Non-pigmented ciliary epithelial cell (primary cell): ENCODE data around the gene CAPN14.
A peak's percentile ranks its signal among the peaks of the same experiment; 100 is the strongest.

Experiments
- DNase-seq: peaks from one replicate; pipeline ENCODE4 v3.0.0-alpha.2; 2010; ENCODE audit warnings: low read depth

CAPN14 gene

GRCh38 chr2:31241625-31242270 is 24.4 kb upstream of the CAPN14 start:
- DNase-seq: no peak

DNA sequence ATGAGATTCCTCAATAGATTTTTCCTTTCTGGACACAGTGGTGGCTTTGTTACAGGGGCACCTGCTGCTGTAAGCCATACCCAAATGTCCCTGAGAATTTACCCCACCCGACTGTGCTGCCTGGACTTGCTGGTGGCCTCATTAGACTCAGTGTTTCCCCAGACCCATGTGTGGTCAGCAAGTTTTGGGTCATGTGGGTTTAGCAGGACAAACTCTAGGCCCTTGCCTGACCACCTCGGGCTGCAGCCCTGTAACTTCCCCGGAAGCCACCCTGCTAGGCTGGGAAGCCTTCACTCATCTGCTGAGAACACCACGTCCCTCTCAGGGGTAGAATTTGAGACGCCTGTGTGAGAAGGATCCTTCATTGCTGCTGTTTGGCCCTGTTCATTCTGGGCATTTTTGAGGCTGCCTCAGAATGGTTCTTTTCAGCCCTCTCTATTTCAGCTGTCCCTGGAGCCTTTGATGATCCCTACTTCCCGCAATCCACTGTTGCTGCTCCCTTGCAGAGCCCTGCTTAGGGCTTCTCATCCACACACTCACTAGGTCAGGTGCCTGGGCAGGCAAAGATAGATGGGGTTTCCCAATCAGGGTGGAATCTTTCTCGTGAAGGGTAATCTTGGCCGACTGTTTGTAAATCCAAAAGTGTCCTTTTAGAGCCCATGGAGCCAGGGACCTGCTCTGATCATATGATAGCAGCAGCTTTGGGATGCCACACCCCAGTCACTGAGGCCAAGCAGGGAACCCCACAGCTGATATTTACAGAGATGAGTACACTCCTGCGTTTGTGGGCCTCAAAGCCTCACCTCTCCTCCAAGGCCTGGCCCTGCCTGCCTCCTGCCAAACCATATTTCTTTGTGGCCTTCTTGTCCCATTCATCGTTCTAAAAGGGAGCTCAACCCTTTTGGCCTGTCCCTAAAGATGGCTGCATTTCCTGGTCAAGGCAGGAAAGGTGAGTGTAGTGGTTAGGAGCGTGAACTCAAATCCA is 23.4 kb upstream of the CAPN14 start:
- no peak for DNase-seq

GRCh38 chr2:31239593-31240177 is 22.4 kb upstream of the CAPN14 start:
- DNase-seq: peak; percentile 52

DNA sequence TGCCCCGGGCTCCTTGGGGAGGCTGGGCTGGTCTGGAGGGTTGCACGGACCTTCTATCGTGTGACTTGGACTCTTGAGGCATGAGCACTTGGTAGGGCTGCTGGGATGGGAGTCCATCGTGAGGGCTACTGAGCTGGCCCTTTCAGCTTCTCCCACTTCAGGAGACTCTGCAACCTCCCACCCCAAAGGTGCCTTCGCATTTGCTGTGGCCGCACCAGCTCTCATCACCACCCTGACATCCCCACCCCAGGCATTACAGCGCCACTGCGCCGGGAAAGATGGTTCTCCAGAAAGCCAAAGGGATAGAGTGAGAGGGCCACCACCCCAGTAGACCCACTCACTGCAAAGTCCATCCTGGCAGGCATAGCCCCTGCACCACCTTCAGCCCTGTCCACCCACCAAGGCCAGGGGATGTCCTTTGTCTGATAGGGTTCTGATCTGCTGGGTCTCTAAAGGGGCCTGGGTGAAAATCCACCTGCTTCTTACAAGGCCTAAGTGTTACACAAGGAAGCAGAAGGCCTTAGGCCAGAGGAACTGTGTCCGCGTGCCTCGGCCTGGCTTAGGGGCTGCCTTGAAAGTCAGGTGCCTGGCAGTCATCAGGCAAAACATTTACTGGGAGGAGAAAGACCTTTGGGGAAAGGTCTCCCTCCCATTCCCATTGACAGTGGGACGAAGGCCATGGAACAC is 21.7 kb upstream of the CAPN14 start:
- no peak for DNase-seq

GRCh38 chr2:31238126-31238905 is 21.0 kb upstream of the CAPN14 start:
- no peak for DNase-seq

- DNase-seq: no peak
Measured at GRCh38 chr2:31237348-31238017, 20.2 kb upstream of the CAPN14 start.

DNA sequence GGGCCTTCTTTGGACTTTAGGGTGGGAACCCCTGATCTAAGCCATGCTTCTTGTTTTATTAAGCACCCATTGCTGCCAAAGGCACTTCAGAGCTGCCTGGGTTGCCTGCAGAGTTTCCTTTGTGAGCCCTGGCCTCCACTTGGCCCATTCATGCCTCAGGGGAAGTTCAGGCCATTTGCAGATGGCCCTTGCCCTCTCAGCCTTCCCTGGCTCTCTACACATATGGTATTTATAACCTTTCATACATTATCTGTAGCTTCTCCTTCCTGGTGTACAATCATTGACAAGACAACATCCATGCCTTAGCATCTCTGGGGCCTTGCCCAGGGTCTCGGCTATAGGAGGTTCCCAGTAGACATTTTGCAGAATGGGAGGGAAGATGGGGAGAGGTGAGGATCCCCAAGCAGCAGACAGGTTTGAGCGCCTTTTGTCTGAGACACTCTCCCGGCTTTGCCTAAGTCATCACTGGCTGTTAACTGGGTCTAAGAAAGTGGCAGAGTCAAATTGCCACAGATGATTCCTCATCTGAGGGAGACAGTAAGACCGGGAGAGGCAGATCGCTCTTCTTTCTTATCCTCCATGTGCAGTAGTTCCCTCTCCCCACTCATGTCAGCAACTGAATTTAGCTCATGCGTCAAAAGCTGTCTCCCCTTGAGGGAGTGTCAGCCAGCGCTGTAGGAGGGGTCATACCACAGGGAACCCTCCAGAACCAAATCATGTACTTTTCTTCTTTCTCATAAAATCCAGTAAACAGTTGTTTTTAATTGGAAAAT is 19.3 kb upstream of the CAPN14 start:
- DNase-seq: no peak

DNA sequence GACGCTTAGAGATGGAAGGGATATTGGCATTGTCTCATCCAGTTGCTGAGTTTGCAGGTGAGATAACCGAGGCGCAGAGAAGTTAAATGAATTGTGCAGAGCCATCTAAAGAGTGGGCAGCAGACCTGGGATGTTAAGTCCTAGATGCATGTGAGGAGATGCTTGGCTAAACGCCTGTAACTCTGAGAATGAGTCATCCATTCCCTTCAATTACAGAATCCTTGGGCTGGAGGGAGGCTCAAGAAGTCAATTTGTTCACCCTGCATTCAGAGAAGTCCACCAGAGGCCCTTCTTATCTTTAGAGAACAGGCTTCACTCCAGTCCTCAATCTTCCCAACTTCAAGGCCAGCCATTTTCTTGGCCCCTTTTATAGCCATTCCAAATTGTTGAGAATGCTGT is 18.2 kb upstream of the CAPN14 start:
- peak; percentile 75 for DNase-seq

GRCh38 chr2:31234683-31235503 is 17.6 kb upstream of the CAPN14 start:
- no peak for DNase-seq

- peak; percentile 65 for DNase-seq
Measured at GRCh38 chr2:31233741-31234682, 16.7 kb upstream of the CAPN14 start, which contains the start of gene EHD3. Gene EHD3 (plus strand): TSS chr2:31234152. CDS start chr2:31234622, 470 bp downstream.

GRCh38 chr2:31233231-31233630 is 15.9 kb upstream of the CAPN14 start:
- DNase-seq: no peak

DNA sequence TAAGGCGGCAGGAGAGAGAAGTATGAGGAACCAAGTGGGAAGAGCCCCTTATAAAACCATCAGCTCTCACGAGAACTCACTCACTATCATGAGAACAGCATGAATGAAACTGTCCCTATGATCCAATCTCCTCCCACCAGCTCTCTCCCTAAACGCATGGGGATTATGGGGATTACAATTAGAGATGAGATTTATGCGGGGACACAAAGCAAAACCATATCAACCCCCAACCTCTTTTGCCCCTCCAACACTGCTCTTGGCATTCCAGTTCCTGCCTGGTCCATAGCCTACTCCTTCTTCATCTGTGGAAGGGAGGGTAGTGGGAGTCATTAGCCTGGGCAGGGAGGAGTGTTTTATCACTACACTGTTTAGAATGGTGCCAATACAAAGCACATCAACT is 15.3 kb upstream of the CAPN14 start:
- no peak for DNase-seq

GRCh38 chr2:31231571-31232302 is 14.4 kb upstream of the CAPN14 start:
- no peak for DNase-seq

DNA sequence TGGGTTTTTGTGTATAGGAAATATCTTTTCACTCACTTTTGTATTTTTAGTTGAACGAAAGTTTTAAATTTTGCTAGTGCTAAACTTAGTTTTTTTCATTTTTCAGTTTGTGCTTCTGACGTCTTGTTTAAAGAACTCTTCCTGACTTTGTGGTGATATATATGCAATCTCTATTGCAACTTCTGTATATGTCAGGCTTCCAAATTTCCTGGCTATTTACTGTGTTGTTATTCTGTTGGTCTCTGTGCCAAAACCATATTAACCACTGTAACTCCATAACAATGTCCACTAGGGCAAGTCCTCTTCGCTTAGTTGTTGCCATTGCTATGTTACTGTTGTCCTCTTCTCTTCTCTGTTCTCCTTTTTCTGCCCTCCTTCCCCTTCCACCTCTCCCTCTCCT is 13.4 kb upstream of the CAPN14 start:
- DNase-seq: no peak

GRCh38 chr2:31228717-31229116 is 11.4 kb upstream of the CAPN14 start:
- no peak for DNase-seq

- DNase-seq: no peak
Measured at GRCh38 chr2:31227711-31228125, 10.4 kb upstream of the CAPN14 start.

DNA sequence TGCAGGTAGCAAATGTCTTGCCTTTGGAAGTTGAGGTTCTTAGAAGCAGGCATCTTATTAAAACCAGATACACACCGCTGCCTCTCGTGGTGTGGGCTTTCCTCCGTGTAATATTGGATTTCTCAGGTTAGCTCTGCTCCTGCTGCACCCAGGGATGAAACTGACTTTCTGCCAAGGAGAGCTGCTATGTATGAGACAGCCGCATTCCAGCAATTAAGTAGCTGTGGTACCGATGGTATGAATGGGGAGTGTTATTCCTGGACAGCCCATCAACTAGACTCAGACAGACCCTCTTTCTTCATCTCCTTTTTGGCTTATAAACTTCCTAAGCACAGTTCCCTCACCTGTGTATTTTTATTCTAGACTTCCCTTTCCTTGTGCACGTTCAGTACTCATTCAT is 9.8 kb upstream of the CAPN14 start:
- DNase-seq: no peak
